Right forelimb (tissue), 1 donor: Measurements from ENCODE around the gene FBXO3.

Source experiments
- DNase-seq: peaks from one replicate; pipeline ENCODE4 v3.0.0-alpha.2; 2018

The FBXO3 gene

GRCh38 chr11:33700502-33701271 is 73.6 kb downstream of the FBXO3 start, which contains the start of gene C11orf91:
TSS of gene C11orf91 (minus strand) at chr11:33700826. CDS start at chr11:33700740, 86 bp downstream.
- DNase-seq = peak; percentile 99

GRCh38 chr11:33700063-33700501 is 74.2 kb downstream of the FBXO3 start:
- no peak for DNase-seq

DNA sequence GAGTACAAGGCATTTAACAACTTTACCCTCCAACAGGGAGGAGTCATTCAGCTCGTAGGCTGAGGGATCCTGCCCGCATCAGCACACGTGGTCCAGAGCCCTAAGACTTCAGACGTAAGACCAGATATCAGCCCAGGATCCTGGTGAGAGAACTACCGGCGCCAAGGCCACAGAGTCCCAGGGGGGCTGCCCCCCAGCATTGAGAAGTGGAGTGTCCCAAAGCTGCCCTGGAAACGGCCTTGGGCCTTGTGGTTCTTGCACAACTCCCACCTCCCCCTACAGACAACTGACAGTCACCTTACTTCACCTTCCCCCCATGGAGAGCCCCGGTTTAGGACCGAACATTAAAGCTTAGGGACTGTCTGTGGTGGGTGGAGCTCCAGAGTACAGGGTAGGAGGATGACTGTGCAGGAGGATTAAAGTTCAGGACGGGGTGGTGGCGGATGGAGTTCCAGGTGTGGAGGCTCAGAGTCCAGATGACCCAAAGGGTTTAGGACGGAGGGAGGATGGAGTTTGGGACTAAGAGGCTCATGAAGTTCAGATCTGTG is 74.7 kb downstream of the FBXO3 start:
- no peak for DNase-seq

- peak; percentile 6 for DNase-seq
Observed at GRCh38 chr11:33698921-33699320, 75.4 kb downstream of the FBXO3 start.

- no peak for DNase-seq
Observed at GRCh38 chr11:33697997-33698396, 76.3 kb downstream of the FBXO3 start.

GRCh38 chr11:33696931-33697638 is 77.2 kb downstream of the FBXO3 start:
- no peak for DNase-seq

GRCh38 chr11:33696411-33696810 is 77.9 kb downstream of the FBXO3 start:
- no peak for DNase-seq

DNA sequence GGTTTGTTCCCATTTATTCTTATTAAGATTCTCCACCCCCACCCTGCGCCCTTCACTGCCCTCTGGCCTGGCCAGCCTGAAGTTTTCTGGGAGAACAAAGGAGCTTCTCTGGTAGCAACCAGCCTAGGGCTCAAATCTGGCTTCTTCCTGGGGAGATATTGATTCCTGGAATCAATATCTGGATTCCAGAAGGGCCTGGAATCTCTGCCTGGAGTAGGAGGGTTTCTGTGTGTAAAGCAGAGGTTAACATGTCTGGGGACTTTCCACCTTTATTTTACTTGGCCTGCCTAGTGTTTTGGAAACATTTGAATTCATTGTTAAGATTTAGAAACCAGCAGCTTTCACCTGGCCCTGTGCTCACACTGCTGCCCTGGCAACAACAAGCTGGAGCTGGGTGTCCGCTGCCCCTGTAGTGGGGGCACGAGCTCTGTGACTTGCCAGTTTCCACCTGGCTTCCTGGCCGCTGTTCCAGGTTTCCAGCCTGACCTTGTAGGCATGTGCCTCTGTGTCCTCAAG is 79.2 kb downstream of the FBXO3 start:
- no peak for DNase-seq

DNA sequence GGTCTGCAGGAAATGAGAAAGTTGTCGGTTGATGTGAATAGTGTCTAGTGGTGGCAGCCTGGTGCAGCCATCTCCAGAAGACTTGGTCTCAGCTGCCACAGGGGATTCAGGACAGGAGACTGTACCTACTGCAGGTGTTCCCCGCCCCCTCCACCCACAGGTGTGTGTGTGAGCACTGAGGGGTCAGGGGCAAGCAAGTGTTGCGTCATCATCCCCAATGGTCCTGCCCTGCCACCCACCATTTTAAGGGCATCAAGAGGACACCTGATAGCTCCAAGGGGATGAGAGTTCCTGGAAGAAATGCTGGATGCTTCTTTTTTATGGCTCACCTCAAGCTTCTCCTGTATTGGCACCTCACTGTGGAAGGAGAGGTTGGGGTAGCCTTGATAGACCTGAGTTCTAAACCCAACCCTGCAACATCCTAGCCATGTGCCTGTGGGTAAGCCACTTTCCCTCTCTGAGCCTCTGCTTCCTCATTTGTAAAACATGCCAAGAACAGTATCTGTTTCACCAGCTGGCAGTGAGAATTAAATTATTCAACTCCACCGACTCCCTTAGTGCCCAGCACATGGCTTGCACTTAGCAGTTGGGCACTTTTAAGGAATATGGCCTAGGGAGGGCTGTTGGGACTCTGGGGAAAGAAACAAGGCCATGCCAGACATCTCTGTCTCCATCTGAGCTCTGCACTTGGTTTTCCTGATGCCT is 79.8 kb downstream of the FBXO3 start:
- no peak for DNase-seq

GRCh38 chr11:33692541-33692940 is 81.8 kb downstream of the FBXO3 start:
- DNase-seq = no peak

- DNase-seq = no peak
Observed at GRCh38 chr11:33692013-33692504, 82.3 kb downstream of the FBXO3 start.

DNA sequence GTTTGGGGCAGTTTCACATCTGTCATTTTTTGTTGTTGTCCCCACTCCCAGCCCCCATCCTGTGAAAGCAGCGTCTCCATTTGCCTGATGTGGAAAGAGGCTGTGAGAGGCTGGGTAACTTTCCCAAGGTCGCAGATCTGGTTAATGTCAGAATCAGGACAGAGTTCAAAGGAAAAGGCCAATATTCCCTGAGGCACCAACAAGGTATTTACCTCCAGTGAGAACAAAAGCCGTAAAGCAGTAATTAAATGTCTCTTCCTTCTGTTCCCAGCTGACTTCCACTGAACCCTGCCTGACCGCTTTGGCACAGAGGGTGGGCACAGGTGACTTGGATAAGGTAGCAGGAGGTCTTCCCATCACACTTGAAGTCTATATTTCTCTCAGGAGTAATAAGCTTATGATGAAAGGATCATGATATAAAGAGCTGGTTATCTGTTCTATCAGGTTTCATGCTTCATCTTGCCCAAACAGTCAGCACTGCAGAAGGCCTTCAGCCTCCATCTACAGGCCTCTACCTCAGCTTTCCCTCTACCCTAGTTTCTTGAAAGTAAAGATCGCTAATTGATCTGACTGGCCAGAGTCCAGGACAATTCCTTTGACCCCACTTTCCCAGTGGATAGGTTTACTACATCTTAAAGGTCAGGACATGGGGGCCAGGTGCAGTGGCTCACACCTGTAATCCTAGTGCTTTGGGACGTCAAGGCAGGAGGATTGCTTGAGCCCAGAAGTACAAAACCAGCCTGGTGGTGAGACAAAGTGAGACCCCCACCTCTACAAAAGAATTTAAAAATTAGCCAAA is 83.1 kb downstream of the FBXO3 start:
- DNase-seq = no peak
